HUDEP-2 (cell line): ENCODE results near the gene DSG2.

Experiments used
- DNase-seq, 76 experiments: peaks; one replicate each; lab custom pipeline; 2025; ENCODE audit not compliant: unreplicated experiment in 76 of 76; lab: John Stamatoyannopoulos, UW

DSG2 gene

GRCh38 chr18:31551883-31552282 lies 53.9 kb downstream of the DSG2 start:
- no peak for DNase-seq

DNA sequence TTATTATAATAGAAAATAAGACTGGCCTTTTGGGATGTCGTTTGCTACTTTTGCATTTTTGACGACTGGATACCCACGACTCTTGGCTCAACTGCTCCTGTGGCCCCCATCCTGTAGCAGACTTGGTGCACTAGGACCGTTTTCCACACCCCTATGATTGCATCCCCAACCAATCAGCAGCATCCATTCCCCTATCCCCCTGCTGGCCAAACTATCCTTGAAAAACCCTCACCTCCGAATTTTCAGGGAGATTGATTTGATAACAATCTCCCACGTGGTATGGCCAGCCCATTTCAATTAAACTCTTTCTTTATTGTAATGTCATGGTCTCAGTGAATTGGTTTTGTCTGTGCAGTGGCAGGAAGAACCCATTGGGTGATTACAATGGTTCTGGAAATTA lies 55.8 kb downstream of the DSG2 start:
- DNase-seq: no peak

- DNase-seq: no peak
Measured at GRCh38 chr18:31554776-31555175, 56.8 kb downstream of the DSG2 start.

- DNase-seq: peak in 37 of 76 experiments; percentile 3 to 73 (median 33)
Measured at GRCh38 chr18:31555971-31556747, 58.2 kb downstream of the DSG2 start.

- DNase-seq: no peak
Measured at GRCh38 chr18:31557446-31557845, 59.5 kb downstream of the DSG2 start.

GRCh38 chr18:31558567-31558966 lies 60.6 kb downstream of the DSG2 start:
- DNase-seq: no peak

DNA sequence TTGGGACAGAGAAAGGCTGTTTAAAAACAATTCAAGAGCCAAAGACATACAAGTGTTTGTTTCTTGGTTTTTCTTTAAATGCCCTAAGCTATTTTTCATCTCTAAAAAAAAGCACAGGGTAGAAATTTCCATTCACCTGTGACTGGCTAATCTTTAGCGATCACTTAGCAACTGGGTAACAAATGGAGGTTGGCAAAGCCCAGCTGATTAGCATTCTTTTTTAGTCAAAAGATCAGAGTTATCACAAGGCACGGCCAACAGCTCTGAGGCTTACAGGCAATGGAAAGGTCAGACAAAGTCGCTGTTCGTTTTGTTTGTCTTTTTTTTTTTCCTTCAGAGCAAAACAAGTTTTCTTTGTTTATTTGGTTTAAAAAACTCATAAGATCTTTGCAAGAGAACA lies 64.7 kb downstream of the DSG2 start:
- no peak for DNase-seq

DNA sequence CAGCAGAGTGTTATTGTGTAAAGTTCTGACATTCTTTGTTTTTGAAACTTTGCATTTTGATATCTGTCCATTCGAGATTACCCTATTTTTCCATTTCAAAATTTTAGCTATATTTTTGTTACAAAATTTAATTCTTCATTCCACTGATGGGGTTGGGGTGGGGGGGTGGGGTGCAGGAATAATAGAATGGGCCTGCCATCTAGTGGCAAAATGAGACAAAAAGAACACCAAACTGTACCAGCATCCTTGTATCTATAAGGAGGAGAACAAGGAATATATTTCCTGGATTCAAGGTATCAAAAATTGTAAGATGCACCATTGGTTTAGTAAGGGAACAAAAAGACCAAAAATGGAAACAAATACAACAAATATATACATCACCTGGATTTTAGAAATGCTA lies 65.8 kb downstream of the DSG2 start:
- peak in 1 of 76 experiments; percentile 6 for DNase-seq

- DNase-seq: no peak
Measured at GRCh38 chr18:31565345-31565744, 67.4 kb downstream of the DSG2 start.

GRCh38 chr18:31565782-31566512 lies 68.0 kb downstream of the DSG2 start:
- no peak for DNase-seq

DNA sequence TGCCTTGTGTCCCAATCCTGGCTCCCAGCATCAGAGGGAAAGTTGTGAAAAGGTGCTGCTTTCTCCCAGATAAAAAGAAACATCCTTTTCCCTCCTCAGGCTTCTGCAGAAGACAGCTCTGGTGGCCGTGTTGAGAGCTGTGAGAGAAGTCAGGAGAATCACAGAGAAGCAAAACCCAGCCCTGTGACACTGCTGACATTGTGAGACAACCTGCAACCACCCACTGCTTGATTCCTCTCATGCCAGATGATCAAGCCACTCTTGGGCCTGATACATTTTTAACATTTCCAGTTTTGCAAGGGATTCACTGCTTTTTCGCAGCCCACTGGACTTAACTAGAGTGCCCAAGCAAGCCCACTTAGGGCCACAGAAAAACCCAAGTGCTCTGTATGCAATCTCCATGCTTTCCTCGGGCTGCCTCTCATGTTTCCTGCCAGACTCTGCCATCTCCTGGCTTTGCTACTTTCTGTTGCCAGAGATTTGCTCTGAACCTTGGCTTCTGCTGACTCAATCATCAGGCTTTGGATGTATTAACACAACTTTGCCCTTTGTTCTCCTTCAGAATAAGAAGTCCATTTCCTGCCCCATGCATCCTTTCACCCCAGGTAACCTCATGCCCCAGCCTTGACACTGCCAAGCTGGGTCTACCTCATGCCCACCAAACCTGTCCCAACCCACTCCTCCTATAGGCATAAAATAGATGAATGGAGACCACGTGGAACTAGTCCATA lies 68.8 kb downstream of the DSG2 start:
- DNase-seq: no peak

DNA sequence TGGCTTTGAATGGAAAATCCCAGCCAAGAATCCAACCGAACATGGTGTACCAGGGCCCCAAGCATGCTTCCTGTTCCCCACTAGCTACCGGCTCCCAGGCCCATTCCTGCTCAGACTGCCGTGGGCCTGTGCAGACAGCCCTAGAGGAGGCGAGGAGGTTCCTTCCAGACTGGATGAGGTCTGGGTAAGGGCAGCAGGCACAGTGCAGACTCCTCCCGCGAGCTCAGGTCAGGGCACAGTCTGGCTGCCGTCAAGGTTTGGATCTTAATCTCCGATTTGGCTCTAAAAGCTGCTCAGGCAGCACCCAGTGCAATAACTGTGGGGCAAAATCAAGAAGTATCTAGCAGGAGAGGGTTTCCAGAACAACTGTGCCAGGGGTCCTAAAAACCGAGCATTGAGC lies 74.4 kb downstream of the DSG2 start:
- no peak for DNase-seq

- no peak for DNase-seq
Measured at GRCh38 chr18:31573051-31573450, 75.1 kb downstream of the DSG2 start.

GRCh38 chr18:31574359-31574758 lies 76.4 kb downstream of the DSG2 start:
- DNase-seq: no peak

DNA sequence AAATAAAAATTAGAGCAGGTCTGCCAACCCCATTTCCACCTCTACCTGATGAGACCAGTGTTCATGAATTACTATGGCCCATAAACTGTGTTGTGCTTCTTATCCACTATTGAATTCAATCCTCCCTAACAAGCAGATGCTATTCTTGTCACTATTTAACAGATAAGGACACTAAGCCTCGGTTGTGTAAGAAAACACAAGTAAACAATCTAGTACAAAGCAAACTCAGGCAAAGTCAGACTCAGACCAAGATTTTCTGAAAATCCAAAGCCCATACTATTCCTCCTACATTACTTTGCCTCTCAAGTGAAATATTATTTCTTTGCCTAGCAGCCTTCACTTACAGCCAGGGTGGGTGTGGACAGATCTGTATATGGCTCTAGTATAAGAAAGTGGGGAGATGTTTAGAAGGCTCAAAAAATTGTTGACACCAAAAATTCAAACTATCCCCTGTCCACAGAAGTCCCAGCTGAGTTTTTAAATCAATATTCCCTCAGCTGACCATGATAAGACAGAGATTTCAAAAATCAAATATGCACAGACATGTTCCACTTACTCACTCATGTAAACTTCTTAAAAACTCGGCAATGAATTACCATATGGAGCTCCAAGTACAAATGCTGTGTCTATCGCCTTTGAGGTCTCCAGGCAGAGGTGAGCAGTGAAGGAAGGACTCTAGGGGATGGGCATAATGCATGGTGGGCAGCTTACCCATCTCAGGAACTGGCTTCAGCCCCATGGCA lies 77.7 kb downstream of the DSG2 start:
- DNase-seq: no peak

DNA sequence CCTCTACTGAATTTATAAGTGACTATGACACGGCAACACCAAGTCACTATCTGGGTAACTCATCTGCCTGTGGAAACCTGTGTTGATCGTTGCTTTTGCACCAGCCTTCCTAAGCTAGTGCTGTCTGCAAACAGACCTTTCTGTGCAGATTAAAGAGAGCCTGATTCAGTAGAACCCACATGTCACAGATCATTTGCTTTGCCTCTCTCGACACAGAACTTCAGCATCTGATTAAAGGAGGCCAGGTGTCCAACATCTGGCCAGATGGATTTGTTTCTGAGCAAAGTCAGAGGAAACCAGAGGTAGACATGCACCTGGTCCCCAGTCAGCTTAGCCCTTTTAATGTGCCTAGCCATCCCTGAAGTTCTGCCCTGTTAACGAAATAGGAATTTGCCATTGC lies 78.7 kb downstream of the DSG2 start:
- DNase-seq: no peak

- DNase-seq: no peak
Measured at GRCh38 chr18:31577195-31577594, 79.2 kb downstream of the DSG2 start.

DNA sequence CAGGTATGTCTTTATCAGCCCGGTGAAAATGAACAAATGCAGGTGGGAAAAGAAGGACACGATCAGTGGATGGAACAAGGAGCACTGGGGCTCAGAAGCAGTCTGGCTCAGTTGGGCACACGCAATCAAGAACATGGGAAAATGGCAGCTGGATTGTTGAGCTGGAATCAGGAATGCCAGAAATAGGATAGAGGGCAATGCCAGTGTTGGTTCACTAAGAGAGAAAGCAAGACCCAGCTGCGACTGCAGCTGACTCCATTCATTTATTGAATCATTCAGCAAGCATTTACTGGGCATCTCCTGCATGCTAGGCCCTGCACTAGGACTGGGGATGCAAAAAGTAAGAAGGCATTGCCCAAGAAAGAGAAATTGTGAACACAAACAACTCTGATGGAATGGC lies 80.1 kb downstream of the DSG2 start:
- DNase-seq: no peak

DNA sequence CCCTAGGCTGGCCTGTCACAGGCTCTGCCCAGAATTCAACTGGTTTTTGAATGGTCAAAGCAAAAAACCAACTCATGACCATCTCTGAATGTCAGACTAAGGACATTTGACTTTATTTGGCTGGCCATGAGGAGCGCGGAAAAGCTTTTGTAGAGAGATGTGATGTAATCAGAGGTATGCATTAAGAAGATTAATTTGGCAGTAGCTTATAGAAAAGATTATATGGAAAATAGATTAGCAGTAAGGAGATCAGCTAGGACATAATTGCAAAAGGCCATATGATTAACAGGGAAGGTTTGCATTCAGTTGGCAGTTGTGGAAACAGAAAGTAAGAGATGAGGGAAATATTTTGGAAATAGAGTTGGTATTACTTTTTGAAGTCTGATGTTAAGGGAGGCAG lies 81.4 kb downstream of the DSG2 start:
- DNase-seq: no peak

DNA sequence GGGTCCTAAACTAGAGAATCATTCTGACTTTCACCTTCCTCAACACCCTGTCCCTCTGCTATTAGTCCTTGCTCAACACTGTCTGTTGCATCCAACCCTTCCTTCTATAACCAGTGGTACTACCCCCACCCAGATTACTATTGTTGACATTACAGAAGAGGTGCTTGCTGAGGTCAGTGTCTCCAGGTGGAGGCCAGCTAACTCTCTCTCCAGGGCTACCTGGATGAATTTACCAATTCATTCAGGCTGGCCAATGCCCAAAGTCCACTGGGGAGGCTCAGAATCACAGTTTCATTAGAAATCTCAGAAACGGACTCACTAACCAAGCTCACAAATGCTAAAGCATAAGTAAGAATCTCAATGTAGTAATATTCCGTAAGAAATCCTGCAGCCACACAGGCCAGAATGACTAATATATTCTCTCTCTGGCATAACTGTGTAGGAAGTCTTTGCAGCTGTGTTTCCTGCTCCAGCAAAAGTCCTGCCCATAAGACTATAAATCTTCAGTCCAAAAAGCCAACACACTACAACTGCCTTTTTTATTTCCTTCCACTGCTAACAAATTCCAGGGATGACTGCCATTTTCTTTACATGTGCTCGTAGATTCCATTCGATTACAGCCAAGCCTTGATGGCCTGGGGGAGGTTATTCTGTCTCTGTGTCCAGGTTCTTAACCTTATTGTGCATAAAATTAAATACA lies 83.7 kb downstream of the DSG2 start:
- no peak for DNase-seq
